Measurements from ENCODE around the gene TMEM266.
"Not testable (repeated sequence)": the region's sequence is repeated elsewhere in the genome, so short reads cannot be mapped to it uniquely, and the experiment has no call there.

Gene TMEM266

GRCh38 chr15:76059320-76060117 is at the start of gene TMEM266:
TSS of gene TMEM266 (plus strand) at chr15:76059985. CDS start at chr15:76134264, 74,279 bp downstream.
- FAIRE-seq (peak; percentile 89), DNase-seq (ENCODE audit: low spot score) (peak; percentile 92)

GRCh38 chr15:76010613-76011012 is 49.2 kb upstream of the TMEM266 start:
- no peak for FAIRE-seq
- DNase-seq (ENCODE audit: low spot score), result no peak

- no peak for FAIRE-seq
Observed at GRCh38 chr15:76011627-76012551, 47.9 kb upstream of the TMEM266 start, which contains the start of gene NRG4. TSS of gene NRG4 (minus strand) at chr15:76012424. CDS start at chr15:76011230, 1,194 bp downstream.

GRCh38 chr15:76013470-76013869 is 46.3 kb upstream of the TMEM266 start:
- FAIRE-seq; DNase-seq (ENCODE audit: low spot score): not testable (repeated sequence)

More at GRCh38 chr15:76011627-76012551, 47.9 kb upstream of the TMEM266 start, which contains the start of gene NRG4:
- peak; percentile 39 for DNase-seq (ENCODE audit: low spot score)

- FAIRE-seq (no peak), DNase-seq (ENCODE audit: low spot score) (no peak)
Observed at GRCh38 chr15:76024021-76024768, 35.6 kb upstream of the TMEM266 start.

DNA sequence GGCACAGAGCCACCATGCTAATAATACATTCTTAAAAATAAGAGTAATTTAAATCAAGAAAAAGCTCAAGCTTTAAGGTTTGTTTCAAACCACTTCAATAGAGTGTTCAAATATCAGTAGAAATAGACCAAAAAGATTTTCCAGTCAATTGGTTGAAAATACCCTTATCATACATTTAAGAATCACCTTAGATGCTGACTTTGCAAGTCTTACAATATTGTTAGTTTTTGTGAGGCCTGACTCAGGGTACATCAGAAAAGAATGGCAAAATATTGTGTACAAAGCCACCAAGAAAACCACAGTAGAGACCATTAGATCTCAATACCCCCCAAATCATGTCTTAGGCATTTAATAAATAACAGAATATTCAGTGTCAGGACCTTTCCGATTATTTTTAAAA is 27.7 kb upstream of the TMEM266 start:
- DNase-seq (ENCODE audit: low spot score) (no peak), FAIRE-seq (no peak)

GRCh38 chr15:76033438-76033837 is 26.3 kb upstream of the TMEM266 start:
- no peak for FAIRE-seq
- DNase-seq (ENCODE audit: low spot score), result no peak

GRCh38 chr15:76034111-76034510 is 25.7 kb upstream of the TMEM266 start:
- FAIRE-seq, result no peak

GRCh38 chr15:76035593-76035992 is 24.2 kb upstream of the TMEM266 start:
- no peak for DNase-seq (ENCODE audit: low spot score)
- FAIRE-seq, result no peak

More at GRCh38 chr15:76034111-76034510, 25.7 kb upstream of the TMEM266 start:
- DNase-seq (ENCODE audit: low spot score), result no peak

GRCh38 chr15:76038512-76038911 is 21.3 kb upstream of the TMEM266 start:
- no peak for DNase-seq (ENCODE audit: low spot score)
- no peak for FAIRE-seq

DNA sequence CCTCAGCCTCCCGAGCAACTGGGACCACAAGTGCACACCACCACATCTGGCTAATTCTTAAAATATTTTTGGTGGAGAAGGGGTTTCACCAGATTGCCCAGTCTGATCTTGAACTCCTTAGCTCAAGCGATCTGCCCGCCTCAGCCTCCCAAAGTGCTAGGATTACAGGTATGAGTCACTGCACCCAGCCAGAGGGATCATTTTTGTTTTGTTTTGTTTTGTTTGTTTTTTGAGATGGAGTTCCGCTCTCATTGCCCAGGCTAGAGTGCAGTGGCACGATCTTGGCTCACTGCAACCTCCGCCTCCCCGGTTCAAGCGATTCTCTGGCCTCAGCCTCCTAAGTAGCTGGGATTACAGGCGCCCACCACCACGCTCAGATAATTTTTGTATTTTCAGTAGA is 5.6 kb upstream of the TMEM266 start:
- DNase-seq (ENCODE audit: low spot score), result not testable (repeated sequence)

DNA sequence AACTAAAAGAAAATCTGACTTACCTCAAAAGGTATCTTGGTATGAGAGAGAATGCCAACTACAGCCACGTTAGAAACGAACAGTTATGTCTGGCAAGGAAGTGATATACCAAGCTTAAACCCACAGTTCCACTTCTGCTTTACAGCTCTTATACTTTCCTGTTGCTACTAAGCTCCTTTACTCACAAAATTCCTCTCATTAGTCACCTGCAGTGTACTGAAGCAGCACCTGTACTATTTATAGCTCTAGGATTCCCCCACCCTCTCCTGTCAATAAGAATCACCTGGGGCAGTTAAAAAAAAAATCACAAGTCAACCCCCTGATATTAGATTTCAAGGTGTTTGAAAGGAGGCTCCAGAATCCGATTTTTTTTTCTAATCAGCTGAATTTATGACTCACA is 2.9 kb upstream of the TMEM266 start:
- DNase-seq (ENCODE audit: low spot score), result no peak
- FAIRE-seq, result no peak

More for the DNA sequence above, 5.6 kb upstream of the TMEM266 start:
- FAIRE-seq, result not testable (repeated sequence)

GRCh38 chr15:76057332-76058000 is 2.3 kb upstream of the TMEM266 start:
- peak; percentile 44 for DNase-seq (ENCODE audit: low spot score)

DNA sequence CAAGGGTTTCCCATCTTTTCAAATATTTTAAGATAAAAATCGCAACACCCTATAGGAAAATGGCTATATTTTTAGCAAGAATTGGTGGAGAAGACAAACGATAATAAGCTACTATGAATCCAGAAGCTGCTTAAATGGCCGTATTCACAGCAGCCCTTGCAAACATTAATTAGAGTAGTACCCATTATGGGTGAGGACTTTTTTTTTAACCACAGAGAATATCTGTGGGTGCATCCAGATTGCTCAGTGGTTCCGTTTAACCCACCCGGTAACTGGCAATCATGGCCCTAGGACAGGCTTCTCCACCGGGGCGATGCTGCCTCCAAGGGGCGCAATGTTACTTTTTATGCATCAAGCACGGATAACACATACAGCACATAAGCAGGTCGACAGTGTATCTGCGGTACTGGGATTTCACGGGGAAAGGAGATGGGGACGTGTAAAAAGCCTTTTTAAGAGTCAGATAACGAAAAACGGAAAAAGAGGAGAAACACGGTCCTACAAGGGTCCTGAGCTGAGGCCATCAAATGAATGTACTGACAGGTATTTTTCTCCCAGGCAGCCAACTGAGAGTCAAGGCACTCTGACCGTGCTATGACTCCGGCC is 968 bp upstream of the TMEM266 start:
- peak; percentile 62 for FAIRE-seq

More at GRCh38 chr15:76057332-76058000, 2.3 kb upstream of the TMEM266 start:
- FAIRE-seq, result no peak

GRCh38 chr15:76060118-76060989 is 569 bp downstream of the TMEM266 start:
- DNase-seq (ENCODE audit: low spot score) (no peak), FAIRE-seq (no peak)

More for the DNA sequence above, 968 bp upstream of the TMEM266 start:
- DNase-seq (ENCODE audit: low spot score), result peak; percentile 35

- no peak for DNase-seq (ENCODE audit: low spot score)
- no peak for FAIRE-seq
Observed at GRCh38 chr15:76061700-76062099, 1.9 kb downstream of the TMEM266 start.

DNA sequence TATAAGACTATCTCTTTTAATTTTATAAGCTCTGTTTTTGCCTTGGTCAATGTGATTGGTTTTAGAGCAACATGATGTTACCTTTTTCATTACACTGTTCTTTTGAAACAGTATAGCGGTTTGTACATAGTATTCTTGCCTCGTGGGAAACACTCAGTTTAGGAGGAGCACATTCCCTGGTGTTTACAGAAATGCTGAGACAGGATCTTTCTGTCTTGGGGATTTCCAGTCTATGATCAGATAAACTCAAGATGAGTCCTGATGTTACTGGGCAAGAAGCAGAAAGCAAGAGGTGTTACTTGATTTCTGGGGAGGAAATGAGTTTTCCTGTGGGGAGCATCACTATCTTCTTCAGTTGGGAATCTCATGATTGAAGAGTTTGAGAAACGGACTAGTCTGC is 2.5 kb downstream of the TMEM266 start:
- no peak for FAIRE-seq
- DNase-seq (ENCODE audit: low spot score), result no peak

DNA sequence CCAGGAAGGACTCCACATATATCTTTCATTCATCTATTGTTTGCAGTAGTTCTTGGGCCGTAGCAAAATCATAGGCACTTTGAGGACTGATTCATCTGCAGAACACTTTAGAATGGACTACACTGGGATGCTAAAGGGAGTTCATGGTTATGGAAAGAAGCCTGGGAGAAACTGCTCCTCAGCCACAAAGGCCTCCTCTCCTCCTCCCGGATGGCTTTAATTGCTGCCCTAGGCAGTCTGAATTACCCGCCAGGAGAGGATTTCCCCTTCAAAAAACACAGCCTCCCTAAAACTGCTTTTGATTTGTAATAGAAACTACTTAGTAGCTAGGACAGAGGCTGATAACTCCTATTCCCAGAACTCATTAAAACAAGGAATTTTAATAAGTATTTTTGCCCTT is 4.6 kb downstream of the TMEM266 start:
- no peak for DNase-seq (ENCODE audit: low spot score)
- no peak for FAIRE-seq

DNA sequence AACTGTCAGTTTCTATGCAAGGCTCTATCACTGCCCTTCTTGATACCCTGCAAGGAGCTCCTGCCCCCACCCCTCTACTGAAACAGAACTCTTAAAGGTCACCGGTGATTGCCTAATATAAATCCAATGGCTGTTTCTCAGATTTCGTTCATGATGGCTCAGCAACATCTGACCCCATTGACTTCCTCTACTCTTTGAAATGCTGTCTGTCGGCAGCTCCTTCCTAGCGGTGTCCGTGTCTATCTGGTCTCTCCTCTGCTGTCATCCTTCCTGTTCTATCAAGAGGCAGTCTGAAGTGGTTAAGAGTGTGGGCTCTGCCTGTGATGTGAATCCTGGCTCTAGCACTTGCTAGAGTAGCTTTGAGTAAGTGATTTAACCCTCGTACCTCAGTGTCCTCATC is 5.5 kb downstream of the TMEM266 start:
- FAIRE-seq, result no peak
- no peak for DNase-seq (ENCODE audit: low spot score)
